ENCODE measurements around the gene HSD17B2.

- TF ChIP-seq CTCF (IDR thresholded peaks at IDR 0.05), result no peak
- TF ChIP-seq POLR2A (IDR thresholded peaks at IDR 0.05), result no peak
Observed at GRCh38 chr16:82146556-82146955, 111.5 kb downstream of the HSD17B2 start.
